ENCODE data around the gene PCDHA9.
"Not testable (repeated sequence)": the region's sequence is repeated elsewhere in the genome, so short reads cannot be mapped to it uniquely, and the experiment has no call there.

DNA sequence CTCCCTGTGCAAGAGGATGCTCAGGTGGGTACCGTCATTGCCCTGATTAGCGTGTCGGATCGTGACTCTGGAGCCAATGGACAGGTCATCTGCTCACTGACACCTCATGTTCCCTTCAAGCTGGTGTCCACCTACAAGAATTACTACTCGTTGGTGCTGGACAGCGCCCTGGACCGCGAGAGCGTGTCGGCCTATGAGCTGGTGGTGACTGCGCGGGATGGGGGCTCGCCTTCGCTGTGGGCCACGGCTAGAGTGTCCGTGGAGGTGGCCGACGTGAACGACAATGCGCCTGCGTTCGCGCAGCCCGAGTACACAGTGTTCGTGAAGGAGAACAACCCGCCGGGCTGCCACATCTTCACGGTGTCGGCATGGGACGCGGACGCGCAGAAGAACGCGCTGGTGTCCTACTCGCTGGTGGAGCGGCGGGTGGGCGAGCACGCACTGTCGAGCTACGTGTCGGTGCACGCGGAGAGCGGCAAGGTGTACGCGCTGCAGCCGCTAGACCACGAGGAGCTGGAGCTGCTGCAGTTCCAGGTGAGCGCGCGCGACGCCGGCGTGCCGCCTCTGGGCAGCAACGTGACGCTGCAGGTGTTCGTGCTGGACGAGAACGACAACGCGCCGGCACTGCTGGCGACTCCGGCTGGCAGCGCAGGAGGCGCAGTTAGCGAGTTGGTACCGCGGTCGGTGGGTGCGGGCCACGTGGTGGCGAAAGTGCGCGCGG is 28.5 kb downstream of the PCDHA9 start:
- TF ChIP-seq, protein P1, sequence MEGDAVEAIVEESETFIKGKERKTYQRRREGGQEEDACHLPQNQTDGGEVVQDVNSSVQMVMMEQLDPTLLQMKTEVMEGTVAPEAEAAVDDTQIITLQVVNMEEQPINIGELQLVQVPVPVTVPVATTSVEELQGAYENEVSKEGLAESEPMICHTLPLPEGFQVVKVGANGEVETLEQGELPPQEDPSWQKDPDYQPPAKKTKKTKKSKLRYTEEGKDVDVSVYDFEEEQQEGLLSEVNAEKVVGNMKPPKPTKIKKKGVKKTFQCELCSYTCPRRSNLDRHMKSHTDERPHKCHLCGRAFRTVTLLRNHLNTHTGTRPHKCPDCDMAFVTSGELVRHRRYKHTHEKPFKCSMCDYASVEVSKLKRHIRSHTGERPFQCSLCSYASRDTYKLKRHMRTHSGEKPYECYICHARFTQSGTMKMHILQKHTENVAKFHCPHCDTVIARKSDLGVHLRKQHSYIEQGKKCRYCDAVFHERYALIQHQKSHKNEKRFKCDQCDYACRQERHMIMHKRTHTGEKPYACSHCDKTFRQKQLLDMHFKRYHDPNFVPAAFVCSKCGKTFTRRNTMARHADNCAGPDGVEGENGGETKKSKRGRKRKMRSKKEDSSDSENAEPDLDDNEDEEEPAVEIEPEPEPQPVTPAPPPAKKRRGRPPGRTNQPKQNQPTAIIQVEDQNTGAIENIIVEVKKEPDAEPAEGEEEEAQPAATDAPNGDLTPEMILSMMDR (IDR thresholded peaks at IDR 0.05; ENCODE audit: low read length): not testable (repeated sequence)
- not testable (repeated sequence) for TF ChIP-seq EZH2 (IDR thresholded peaks at IDR 0.05; ENCODE audit: borderline replicate concordance, low read length)

Measured in OCI-LY1 (cell line).